HEK293 (cell line): ENCODE measurements around the gene TBC1D19.

ENCODE experiments used
- TCF7L2 ChIP-seq: IDR thresholded peaks from 2 replicates; pipeline ENCODE4 v1.6.1; 2011; ENCODE audit warnings: low read depth, mild to moderate bottlenecking, inconsistent platforms, low read length, moderate library complexity, borderline replicate concordance
- ZEB2 ChIP-seq: fragments of 450-650 bp; formaldehyde crosslinking; IDR thresholded peaks from 2 replicates; pipeline ENCODE4 v1.5.1; 2016; ENCODE audit warnings: missing biosample characterization, missing genetic modification characterization
- ZNF311 ChIP-seq: fragments of 450-650 bp; formaldehyde crosslinking; IDR thresholded peaks from 2 replicates; pipeline ENCODE4 v1.5.1; 2017; ENCODE audit warnings: missing biosample characterization, missing genetic modification characterization, borderline replicate concordance
- ZNF423 ChIP-seq: fragments of 450-650 bp; formaldehyde crosslinking; IDR thresholded peaks from 2 replicates; pipeline ENCODE4 v1.5.1; 2016; ENCODE audit warnings: missing biosample characterization, missing genetic modification characterization
- ZNF544 ChIP-seq: fragments of 450-650 bp; formaldehyde crosslinking; IDR thresholded peaks from 2 replicates; pipeline ENCODE4 v1.5.0; 2017; ENCODE audit warnings: missing biosample characterization, missing genetic modification characterization
- ZNF629 ChIP-seq: fragments of 450-650 bp; formaldehyde crosslinking; IDR thresholded peaks from 2 replicates; pipeline ENCODE4 v1.5.1; 2017; ENCODE audit warnings: missing biosample characterization, missing genetic modification characterization
- TF ChIP-seq, protein P1 (sequence below): fragments of 450-650 bp; formaldehyde crosslinking; IDR thresholded peaks from 2 replicates; pipeline ENCODE4 v1.5.1; 2016; ENCODE audit warnings: missing biosample characterization, missing genetic modification characterization

DNA sequence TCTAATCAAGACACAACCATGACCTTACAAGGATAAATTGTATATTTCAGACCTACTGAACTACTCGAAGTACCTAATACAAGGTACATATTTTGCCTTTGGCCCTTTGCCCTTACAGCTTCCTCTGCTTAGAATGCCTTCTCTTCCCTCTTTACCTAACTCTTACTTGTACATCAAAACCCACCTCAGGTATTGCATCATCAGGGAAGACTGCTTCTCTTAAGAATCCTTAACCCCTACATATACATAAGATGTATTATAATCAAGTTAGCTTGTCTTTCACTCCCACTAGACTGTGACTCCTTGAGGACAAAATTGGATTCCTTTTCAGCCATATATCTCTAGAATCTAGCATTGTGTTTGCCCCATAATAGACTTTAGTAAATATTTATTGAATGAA lies 175.0 kb downstream of the TBC1D19 start:
- TF ChIP-seq ZNF311 (tag by site-specific recombination): no peak
- TF ChIP-seq, protein P1, sequence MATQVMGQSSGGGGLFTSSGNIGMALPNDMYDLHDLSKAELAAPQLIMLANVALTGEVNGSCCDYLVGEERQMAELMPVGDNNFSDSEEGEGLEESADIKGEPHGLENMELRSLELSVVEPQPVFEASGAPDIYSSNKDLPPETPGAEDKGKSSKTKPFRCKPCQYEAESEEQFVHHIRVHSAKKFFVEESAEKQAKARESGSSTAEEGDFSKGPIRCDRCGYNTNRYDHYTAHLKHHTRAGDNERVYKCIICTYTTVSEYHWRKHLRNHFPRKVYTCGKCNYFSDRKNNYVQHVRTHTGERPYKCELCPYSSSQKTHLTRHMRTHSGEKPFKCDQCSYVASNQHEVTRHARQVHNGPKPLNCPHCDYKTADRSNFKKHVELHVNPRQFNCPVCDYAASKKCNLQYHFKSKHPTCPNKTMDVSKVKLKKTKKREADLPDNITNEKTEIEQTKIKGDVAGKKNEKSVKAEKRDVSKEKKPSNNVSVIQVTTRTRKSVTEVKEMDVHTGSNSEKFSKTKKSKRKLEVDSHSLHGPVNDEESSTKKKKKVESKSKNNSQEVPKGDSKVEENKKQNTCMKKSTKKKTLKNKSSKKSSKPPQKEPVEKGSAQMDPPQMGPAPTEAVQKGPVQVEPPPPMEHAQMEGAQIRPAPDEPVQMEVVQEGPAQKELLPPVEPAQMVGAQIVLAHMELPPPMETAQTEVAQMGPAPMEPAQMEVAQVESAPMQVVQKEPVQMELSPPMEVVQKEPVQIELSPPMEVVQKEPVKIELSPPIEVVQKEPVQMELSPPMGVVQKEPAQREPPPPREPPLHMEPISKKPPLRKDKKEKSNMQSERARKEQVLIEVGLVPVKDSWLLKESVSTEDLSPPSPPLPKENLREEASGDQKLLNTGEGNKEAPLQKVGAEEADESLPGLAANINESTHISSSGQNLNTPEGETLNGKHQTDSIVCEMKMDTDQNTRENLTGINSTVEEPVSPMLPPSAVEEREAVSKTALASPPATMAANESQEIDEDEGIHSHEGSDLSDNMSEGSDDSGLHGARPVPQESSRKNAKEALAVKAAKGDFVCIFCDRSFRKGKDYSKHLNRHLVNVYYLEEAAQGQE (tag by site-specific recombination): no peak
- no peak for TF ChIP-seq ZNF544 (tag by site-specific recombination)
- TF ChIP-seq TCF7L2: no peak
- no peak for TF ChIP-seq ZNF423 (tag by site-specific recombination)
- TF ChIP-seq ZEB2: no peak
- TF ChIP-seq ZNF629 (tag by site-specific recombination): no peak
